Karpas-422 (cell line): ENCODE data around the gene HDAC4. TPM values are rescaled to one million over a fixed set of nuclear protein-coding genes. Genes with fewer than 3 reads are reported as not detected.
"Not testable (repeated sequence)": the region's sequence is repeated elsewhere in the genome, so short reads cannot be mapped to it uniquely, and the experiment has no call there.

Source experiments
- DNase-seq: peaks from one replicate; pipeline ENCODE4 v3.0.0-alpha.2; 2015
- H2AFZ ChIP-seq: fragments of 200-600 bp; sonication (generic); 2 replicates; pipeline ENCODE4 v1.6.1; 2014; ENCODE audit warnings: antibody characterized with exemption, low read length, mixed read lengths
- H3K27ac ChIP-seq: fragments of 200-600 bp; sonication (generic); 2 replicates; pipeline ENCODE4 v1.5.1; 2014; ENCODE audit warnings: mild to moderate bottlenecking, low read length, moderate library complexity
- H3K27me3 ChIP-seq: fragments of 200-600 bp; sonication (generic); 2 replicates; pipeline ENCODE4 v1.6.1; 2014; ENCODE audit warnings: low read length, mixed read lengths
- H3K36me3 ChIP-seq: fragments of 200-600 bp; sonication (generic); 2 replicates; pipeline ENCODE4 v1.6.1; 2014; ENCODE audit warnings: low read length, mixed read lengths; ENCODE audit not compliant: insufficient read depth
- H3K4me1 ChIP-seq: fragments of 200-600 bp; sonication (generic); 2 replicates; pipeline ENCODE4 v1.6.1; 2014; ENCODE audit warnings: mild to moderate bottlenecking, low read length, mixed read lengths
- H3K4me2 ChIP-seq: fragments of 200-600 bp; sonication (generic); 2 replicates; pipeline ENCODE4 v1.6.1; 2014; ENCODE audit warnings: low read length, low read depth, mild to moderate bottlenecking; ENCODE audit not compliant: poor library complexity, severe bottlenecking
- H3K4me3 ChIP-seq: fragments of 200-600 bp; sonication (generic); 2 replicates; pipeline ENCODE4 v1.5.1; 2014; ENCODE audit warnings: mild to moderate bottlenecking, antibody characterized with exemption, low read length, mixed read lengths
- H3K79me2 ChIP-seq: fragments of 200-600 bp; sonication (generic); 2 replicates; pipeline ENCODE4 v1.6.1; 2014; ENCODE audit warnings: mild to moderate bottlenecking, low read length, mixed read lengths
- H3K9ac ChIP-seq: fragments of 200-600 bp; sonication (generic); 2 replicates; pipeline ENCODE4 v1.6.0; 2014; ENCODE audit warnings: low read length
- H3K9me2 ChIP-seq: fragments of 200-600 bp; sonication (generic), shearing (Covaris generic); replicated peaks from 2 replicates; pipeline ENCODE4 v1.6.0; 2014; ENCODE audit warnings: mild to moderate bottlenecking, low read length, moderate library complexity; ENCODE audit not compliant: insufficient read depth
- H3K9me3 ChIP-seq: fragments of 300-700, 200-600 bp; sonication (generic); 2 replicates; pipeline ENCODE4 v1.6.1; 2014; ENCODE audit warnings: low read length, mixed read lengths
- H4K20me1 ChIP-seq: fragments of 200-600 bp; sonication (generic); 2 replicates; pipeline ENCODE4 v1.6.1; 2014; ENCODE audit warnings: mild to moderate bottlenecking, antibody characterized with exemption, low read length, low read depth; ENCODE audit not compliant: insufficient read depth
- total RNA-seq: library from RNA; depleted of rRNA; stranded (reverse); fragments of >200 nt; shearing (Covaris generic); gene quantifications from 2 replicates; pipeline ENCODE4 v1.2.3, GENCODE V29; 2014; ENCODE audit warnings: low replicate concordance

Gene HDAC4
- total RNA-seq, 1 experiment from 2014 or later: 8.5 TPM

DNA sequence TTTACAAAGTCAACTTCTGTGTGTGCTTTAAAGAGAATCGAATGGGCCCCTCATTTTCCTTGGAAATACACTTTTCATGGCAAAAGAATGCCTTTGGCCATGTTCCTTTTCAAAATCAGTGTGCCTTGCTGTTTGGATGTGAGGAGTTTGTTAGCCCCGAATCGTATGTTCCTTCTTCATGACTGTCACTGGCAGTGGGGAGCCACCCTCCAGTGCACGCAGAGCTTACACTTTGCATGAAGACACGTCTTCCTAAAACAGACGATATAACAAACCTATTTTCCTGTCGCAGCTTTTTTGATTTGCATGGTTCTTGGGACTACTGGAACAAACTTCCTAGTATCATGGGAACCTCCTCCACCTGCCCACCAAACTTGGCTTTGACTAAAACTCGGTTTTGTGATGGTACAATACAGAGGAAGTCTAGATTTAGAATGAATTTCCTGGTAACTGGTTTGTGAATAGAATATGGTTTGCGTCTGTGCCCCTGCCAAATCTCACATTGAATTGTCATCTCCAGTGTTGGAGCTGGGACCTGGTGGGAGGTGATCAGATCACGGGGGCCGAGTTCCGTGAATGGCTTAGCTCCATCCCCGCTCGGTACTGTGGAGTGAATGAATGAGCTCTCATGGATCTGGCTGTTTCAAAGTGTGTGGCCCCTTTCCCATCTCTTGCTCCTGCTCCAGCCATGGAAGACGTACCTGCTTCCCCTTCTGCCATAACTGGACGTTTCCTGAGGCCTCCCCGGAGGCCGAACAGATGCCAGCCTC, 358.1 kb downstream of the HDAC4 start:
- no peak overlapping the region for H3K27ac ChIP-seq
- no peak for DNase-seq
- no peak overlapping the region for H2AFZ ChIP-seq
- no peaks in the 10 kb centered on the region for H3K9me2 ChIP-seq
- no peaks in the 10 kb centered on the region for H4K20me1 ChIP-seq
- no peak overlapping the region for H3K4me3 ChIP-seq
- no peaks in the 10 kb centered on the region for H3K79me2 ChIP-seq
- no peak overlapping the region for H3K4me2 ChIP-seq
- H3K9ac ChIP-seq: no peak overlapping the region
- H3K4me1 ChIP-seq: peaks cover 15% of the 10 kb centered on the region
- H3K9me3 ChIP-seq: no peaks in the 10 kb centered on the region
- H3K36me3 ChIP-seq: no peaks in the 10 kb centered on the region
- H3K27me3 ChIP-seq: no peaks in the 10 kb centered on the region

DNA sequence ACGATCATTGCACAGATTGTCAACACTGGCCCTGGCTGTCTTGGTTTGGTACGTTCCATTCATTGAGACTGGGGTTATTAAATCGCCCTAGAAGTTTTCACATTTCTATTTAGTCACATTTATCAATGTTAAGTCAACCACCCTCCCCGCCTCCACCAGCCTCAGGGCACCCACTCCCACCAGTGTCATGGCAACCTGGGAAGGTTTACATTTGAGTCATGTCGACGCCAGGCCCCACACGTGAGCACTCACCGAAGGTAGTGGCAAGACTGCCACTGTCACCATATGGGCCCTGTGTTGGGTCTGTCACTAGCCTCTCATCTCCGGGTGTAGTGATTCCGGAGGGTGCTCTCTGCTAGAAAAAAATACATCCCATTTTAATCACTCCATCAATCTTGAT, 358.8 kb downstream of the HDAC4 start:
- Histone ChIP-seq H3K4me2 (no peak overlapping the region), H3K27me3 (no peaks in the 10 kb centered on the region), H3K9me3 (no peaks in the 10 kb centered on the region), H2AFZ (no peak overlapping the region), H3K79me2 (no peaks in the 10 kb centered on the region), H3K9me2 (no peaks in the 10 kb centered on the region), H3K36me3 (no peaks in the 10 kb centered on the region), H3K4me3 (no peak overlapping the region), H4K20me1 (no peaks in the 10 kb centered on the region), H3K4me1 (peaks cover 15% of the 10 kb centered on the region), H3K9ac (no peak overlapping the region), H3K27ac (no peak overlapping the region)
- no peak for DNase-seq

DNA sequence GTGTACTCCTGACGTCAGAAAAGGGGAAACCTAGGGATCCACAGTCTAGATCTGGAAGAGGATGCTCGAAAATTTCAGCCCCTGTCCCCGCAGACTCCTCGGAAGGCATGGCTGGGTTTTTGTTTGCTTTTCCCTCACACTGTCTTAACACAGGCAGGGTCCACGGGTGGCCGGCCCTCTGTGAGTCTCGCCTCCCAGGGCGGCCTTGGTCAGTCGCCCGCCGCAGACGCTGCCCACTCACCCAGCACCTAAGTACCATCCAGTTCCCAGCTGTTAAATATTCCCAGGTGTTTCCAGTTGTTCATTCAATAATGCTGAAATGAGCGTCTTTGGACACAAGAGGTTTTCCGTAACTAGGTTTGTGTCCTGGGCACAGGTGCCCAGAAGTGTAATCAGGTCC, 359.8 kb downstream of the HDAC4 start:
- DNase-seq: no peak
- Histone ChIP-seq H4K20me1 (no peaks in the 10 kb centered on the region), H3K36me3 (no peaks in the 10 kb centered on the region), H3K9ac (no peak overlapping the region), H3K4me2 (no peak overlapping the region), H2AFZ (no peak overlapping the region), H3K9me3 (no peaks in the 10 kb centered on the region), H3K4me1 (peaks cover 15% of the 10 kb centered on the region), H3K27ac (no peak overlapping the region), H3K4me3 (no peak overlapping the region), H3K9me2 (no peaks in the 10 kb centered on the region), H3K79me2 (no peaks in the 10 kb centered on the region), H3K27me3 (no peaks in the 10 kb centered on the region)

DNA sequence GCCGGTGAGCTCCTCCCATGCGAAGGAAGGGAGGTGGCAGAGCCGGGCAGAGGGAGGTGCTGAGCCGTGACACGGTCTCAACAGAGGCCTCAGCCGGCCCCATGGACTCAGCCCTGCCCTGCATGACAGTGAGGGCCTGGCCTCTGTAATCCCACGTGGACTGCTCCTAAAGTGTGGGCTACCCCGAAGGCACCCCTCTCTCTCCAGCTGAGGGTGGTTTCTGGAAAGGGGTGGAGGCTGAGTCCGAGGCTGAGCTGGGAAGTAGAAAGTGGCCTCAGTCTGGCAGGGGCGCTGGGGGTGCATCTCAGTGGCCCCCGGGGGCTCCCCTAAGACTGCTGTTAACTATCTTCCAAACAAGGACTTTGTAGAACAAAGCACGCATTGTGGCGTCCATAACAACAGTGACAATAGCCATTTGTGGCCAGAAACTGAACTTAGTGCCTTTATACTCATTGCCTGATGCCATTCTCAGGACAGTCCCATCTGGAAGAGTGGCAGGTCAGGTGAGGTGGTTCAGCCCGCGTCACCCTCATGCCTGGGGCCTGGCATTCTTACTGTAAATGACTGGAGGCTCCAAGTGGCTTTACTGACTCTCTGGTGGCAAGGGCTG, 360.6 kb downstream of the HDAC4 start:
- Histone ChIP-seq H3K4me1 (peaks cover 15% of the 10 kb centered on the region), H3K9me3 (no peaks in the 10 kb centered on the region), H3K4me3 (no peak overlapping the region), H3K36me3 (no peaks in the 10 kb centered on the region), H3K27me3 (no peaks in the 10 kb centered on the region), H3K79me2 (no peaks in the 10 kb centered on the region), H2AFZ (no peak overlapping the region), H3K27ac (no peak overlapping the region), H3K9me2 (no peaks in the 10 kb centered on the region), H3K9ac (no peak overlapping the region), H3K4me2 (no peak overlapping the region), H4K20me1 (no peaks in the 10 kb centered on the region)
- no peak for DNase-seq

DNA sequence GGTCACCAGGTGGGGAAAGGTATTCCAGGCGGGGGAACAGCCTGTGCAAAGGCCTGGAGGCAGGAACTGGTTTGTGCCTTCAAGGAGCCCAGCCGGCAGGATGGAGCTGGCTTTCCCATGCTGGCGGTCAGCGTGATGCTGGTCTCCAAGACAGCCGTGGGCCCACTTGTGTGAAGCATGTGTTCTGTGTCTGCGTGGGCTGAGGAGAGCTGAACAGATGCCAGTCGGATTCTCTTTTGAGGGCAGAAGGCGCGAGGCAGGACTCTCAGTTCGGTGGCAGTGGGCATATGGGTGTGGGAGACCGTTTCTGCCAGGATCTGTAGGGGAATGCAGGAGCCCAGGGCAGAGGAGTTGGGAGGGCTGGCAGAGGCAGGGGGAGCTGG, 361.4 kb downstream of the HDAC4 start:
- H3K79me2 ChIP-seq: no peaks in the 10 kb centered on the region
- H3K9ac ChIP-seq: no peak overlapping the region
- H4K20me1 ChIP-seq: peaks cover 5% of the 10 kb centered on the region; the same call in 1 of the 2 replicates
- H3K4me1 ChIP-seq: peaks cover 15% of the 10 kb centered on the region
- no peaks in the 10 kb centered on the region for H3K9me3 ChIP-seq
- H3K27ac ChIP-seq: no peak overlapping the region
- H3K36me3 ChIP-seq: no peaks in the 10 kb centered on the region
- H3K4me3 ChIP-seq: no peak overlapping the region
- H3K9me2 ChIP-seq: no peaks in the 10 kb centered on the region
- H3K27me3 ChIP-seq: no peaks in the 10 kb centered on the region
- no peak overlapping the region for H3K4me2 ChIP-seq
- H2AFZ ChIP-seq: no peak overlapping the region
- DNase-seq: no peak

DNA sequence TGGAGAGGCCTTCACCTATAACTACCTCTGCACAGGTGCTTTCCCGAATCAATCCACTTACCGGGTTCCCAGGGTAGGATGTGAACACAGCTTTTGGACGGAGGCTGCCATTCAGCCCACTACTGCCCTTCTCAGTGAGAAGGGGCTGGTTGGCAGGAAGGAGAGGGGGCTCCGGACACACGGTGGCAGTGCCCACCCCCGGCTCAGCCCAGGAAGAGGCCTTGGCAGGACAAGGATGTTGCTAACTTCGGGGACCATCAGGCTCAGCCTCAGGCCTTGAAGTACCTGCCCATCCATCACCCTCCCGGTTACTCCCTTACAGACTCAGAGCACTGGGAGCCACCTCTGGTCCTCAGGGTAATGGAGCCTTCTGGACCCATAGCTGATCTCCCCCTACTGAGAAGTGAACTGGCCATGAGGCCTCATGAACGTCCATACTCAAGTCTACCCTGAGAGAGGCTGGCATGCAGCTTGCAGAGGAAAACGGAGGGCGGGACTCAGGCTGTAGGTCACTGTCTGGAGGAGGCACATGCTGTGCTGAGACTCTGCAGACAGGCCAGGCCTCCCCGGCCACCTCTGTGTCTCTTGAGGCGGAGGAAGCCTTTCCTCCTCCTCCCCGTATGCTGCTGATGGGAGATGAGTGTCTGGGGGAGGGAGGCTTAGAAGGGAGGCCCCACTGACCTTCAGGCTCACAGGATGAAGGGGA, 361.9 kb downstream of the HDAC4 start:
- Histone ChIP-seq H3K9ac (no peak overlapping the region), H3K4me1 (peaks cover 10% of the 10 kb centered on the region), H3K36me3 (no peaks in the 10 kb centered on the region), H3K4me2 (no peak overlapping the region), H3K9me2 (no peaks in the 10 kb centered on the region), H3K79me2 (no peaks in the 10 kb centered on the region), H4K20me1 (peaks cover 5% of the 10 kb centered on the region; the same call in 1 of the 2 replicates), H3K27me3 (no peaks in the 10 kb centered on the region), H3K4me3 (no peak overlapping the region), H2AFZ (no peak overlapping the region), H3K9me3 (no peaks in the 10 kb centered on the region), H3K27ac (no peak overlapping the region)
- no peak for DNase-seq

DNA sequence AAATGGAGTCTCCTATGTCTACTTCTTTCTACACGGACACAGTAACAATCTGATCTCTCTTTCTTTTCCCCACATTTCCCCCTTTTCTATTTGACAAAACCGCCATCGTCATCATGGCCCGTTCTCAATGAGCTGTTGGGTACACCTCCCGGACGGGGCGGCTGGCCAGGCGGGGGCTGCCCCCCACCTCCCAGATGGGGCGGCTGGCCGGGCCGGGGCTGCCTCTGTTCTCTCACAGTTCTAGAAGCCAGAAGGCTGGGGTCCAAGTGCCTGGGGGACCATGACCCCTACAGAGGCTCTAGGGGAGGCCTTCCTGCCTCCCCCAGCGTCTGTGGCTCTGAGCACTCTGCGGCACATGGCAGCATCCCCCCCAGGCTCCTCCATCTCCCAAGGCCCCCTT, 362.5 kb downstream of the HDAC4 start:
- H3K27ac ChIP-seq, H3K27me3 ChIP-seq, H3K4me2 ChIP-seq, H3K9ac ChIP-seq, H3K4me3 ChIP-seq, H4K20me1 ChIP-seq, DNase-seq, H3K9me2 ChIP-seq, H3K4me1 ChIP-seq, H3K36me3 ChIP-seq, H3K9me3 ChIP-seq, H3K79me2 ChIP-seq, H2AFZ ChIP-seq: not testable (repeated sequence)

DNA sequence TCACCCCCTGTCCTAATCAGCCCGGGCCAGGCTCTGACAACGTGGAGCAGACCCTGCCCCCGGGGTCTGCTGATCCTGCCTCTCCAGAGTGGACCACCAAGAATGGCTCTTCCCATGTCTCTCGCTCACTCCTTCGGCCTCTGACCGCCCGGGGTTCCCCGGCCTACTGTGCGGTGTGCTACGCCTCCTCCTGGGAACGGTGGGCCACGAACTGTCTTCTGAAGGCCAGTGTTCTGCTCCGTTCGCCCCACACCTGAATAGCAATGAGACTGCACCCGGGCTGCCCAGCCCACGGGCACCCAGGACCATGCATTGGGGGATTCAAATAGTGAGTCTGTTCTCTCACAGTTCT, 363.3 kb downstream of the HDAC4 start:
- Histone ChIP-seq H3K27me3 (no peaks in the 10 kb centered on the region), H4K20me1 (peaks cover 5% of the 10 kb centered on the region; the same call in 1 of the 2 replicates), H3K36me3 (no peaks in the 10 kb centered on the region), H3K79me2 (no peaks in the 10 kb centered on the region), H3K4me2 (no peak overlapping the region), H3K4me3 (no peak overlapping the region), H3K9me3 (no peaks in the 10 kb centered on the region), H3K27ac (no peak overlapping the region), H2AFZ (no peak overlapping the region), H3K9me2 (no peaks in the 10 kb centered on the region), H3K4me1 (peaks cover 4% of the 10 kb centered on the region), H3K9ac (no peak overlapping the region)
- no peak for DNase-seq
